Measurements from ENCODE around the gene CNNM4. TPM values are rescaled to one million over a fixed set of nuclear protein-coding genes. Genes with fewer than 3 reads are reported as not detected.
A peak's percentile ranks its signal among the peaks of the same experiment; 100 is the strongest.

The CNNM4 gene
- polyA plus RNA-seq, 6 donors from 2014 or later, result 3.3 to 9.4 (median 6.3) TPM; not detected in 1

DNA sequence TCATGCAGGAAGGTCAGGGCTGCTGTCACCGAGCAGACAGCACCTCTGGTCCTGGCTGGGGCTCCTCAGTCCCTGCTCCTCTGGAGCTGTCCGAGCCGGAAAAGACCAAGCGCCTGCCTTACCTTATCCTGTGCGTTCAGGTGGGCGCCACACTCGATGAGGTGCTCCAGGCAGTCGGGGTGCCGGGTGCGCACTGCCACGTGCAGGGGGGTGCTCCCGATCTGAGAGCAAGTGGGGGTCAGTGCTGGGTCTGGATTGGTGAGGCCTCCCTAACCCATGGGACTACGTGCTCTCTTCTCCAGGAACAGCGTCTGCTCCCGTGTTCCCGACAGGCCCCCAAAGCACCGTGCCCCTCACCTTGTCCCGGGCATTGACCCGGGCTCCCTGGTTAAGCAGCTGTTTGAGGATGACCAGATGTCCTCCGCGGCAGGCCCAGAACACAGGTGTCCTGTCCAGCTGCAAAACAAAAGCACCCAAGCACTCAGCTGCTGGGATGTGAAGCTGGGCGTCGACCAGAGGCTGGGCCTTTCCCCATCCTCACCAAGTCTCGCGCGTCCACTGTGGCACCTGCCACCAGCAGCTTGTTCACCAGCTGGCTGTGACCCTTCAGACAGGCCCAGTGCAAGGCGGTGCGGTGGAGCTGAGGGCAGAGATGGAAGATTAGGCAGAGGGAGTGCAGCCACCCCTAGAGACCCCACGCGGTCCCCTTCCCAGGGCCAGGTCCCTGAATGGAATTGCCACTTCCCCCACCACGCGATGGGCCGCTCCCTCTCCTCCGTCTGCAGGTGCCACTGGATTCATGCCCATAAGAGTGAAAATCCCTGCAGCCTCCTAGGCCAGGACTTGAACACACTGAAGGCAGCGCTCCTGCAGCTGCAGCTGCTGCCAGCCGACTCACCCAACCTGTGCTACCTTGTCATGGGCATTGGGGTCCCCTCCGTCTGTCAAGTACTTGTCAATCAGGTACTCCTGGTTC lies 79.5 kb downstream of the CNNM4 start:
- no peak for ATAC-seq (ENCODE audit: low read depth in 2 of 2)

DNA sequence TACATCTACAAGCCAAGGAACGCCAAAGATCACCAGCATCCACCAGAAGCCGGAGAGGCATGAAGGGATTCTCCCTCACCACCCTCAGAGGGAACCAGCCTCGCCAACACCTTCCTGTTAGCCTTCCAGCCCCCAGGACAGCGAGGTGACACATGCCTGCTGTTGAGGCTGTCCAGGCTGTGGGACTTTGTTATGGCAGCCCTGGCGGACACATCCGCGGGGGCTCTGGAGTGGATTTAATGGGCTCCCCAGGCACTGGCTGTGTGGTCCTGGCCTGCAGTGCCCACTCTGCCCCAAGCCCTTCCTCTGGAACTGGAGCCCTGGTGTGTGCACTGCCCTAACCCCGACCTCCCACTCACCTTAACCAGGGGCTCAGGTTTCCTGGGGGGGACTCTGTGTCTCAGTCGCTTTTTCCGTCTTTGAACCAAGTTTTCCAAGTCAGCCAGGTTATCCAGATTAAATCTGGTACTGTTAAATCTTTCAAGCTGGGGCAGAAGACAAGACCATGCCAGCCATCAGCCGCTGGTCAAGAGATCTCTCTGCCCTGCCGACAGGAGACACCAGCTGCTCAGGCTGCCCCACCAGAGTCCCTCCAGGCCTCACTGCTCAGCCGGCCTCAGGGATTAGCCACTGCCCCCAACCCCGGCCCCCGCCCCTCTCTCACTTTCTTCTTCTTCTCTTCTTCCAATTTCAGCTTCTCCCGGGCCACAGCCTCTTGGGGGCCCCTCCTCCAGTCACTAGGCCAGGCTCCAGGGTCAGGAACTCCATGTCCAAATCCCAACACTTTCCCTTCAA lies 81.2 kb downstream of the CNNM4 start:
- Mint-ChIP-seq H3K36me3 (no peaks in the 10 kb centered on the region), H3K27me3 (no peaks in the 10 kb centered on the region), H3K27ac (peak overlapping the region in 1 of 6 donors; percentile 90), H3K4me3 (peak overlapping the region in 2 of 8 donors; percentile 37 to 40), H3K4me1 (peaks cover 10 to 36% (median 17%) of the 10 kb centered on the region in 3 donors), H3K9me3 (no peaks in the 10 kb centered on the region)
- DNase-seq (no peak), ATAC-seq (ENCODE audit: low read depth in 2 of 2) (no peak)

More for the DNA sequence above, 79.5 kb downstream of the CNNM4 start:
- no peak for DNase-seq
- no peaks in the 10 kb centered on the region for H3K36me3 Mint-ChIP-seq
- H3K27me3 Mint-ChIP-seq, result no peaks in the 10 kb centered on the region
- H3K9me3 Mint-ChIP-seq, result no peaks in the 10 kb centered on the region
- H3K27ac Mint-ChIP-seq, result peak overlapping the region in 3 of 6 donors; percentile 19 to 70 (median 69)
- H3K4me3 Mint-ChIP-seq, result peak overlapping the region; percentile 25 to 76 (median 59)
- H3K4me1 Mint-ChIP-seq, result peaks cover 10 to 36% (median 20%) of the 10 kb centered on the region in 3 donors

DNA sequence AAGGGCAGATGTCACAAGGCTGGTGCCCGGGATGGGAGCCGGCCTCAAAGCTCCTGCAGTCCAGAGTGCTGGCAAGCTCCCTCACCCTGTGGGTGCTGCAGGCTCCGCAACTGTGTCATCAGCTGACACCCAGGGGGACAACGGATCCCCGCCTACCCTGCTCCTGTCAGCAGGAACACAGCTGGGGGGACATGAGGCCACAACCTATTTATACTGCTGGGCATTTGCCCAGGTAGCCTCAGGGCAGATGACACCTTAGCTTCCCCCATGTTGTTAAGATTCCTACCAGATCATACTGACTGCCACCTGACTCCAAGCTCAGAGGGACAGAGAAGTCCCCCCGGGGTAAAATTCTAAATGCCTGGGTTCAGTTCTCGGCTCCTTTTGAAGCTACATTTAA lies 81.9 kb downstream of the CNNM4 start:
- ATAC-seq (ENCODE audit: low read depth in 2 of 2) (no peak), DNase-seq (no peak)
- H3K36me3 Mint-ChIP-seq, result no peaks in the 10 kb centered on the region
- H3K27me3 Mint-ChIP-seq, result no peaks in the 10 kb centered on the region
- H3K9me3 Mint-ChIP-seq, result no peaks in the 10 kb centered on the region
- peaks cover 10 to 36% (median 17%) of the 10 kb centered on the region in 3 donors for H3K4me1 Mint-ChIP-seq
- H3K27ac Mint-ChIP-seq, result no peak overlapping the region
- no peak overlapping the region for H3K4me3 Mint-ChIP-seq

DNA sequence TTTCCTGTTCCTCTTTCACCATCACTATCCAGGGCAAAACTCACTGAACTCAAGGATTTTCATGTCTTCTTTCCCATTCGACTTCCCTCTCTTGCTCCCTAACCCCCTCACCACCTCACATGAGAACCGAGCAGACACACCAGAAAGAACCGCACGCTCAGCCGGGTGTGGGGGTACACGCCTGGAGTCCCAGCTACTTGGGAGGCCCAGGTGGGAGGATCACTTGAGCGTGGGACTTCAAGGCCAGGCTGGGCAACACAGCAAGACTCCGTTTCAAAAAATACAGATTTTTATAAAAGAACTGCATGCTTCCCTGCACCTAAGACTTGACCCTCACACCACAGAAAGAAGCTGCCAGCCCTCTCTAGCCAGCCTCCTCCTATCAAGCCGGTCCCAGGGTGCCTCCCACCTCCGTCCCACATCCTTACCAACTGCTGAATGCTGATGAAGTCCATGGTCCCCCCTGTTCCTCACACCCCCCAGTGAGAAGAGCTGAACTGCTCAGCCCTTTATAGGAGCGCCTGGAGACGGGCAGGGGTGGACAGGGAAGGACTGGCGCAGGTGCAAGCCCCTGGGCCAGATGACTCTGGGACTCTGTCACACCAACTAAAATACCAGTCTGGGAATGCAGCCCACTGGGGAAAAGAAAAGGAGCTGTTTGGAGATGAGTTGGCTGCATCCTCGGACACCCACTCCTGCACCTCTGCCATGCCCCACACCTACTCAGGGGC lies 83.0 kb downstream of the CNNM4 start, which contains the start of gene ANKRD23:
TSS of gene ANKRD23 (minus strand) at position 484 of the 731 bp plus-strand sequence. CDS start at position 455, 29 bp downstream.
- Mint-ChIP-seq H3K4me1 (peaks cover 10 to 36% (median 17%) of the 10 kb centered on the region in 3 donors), H3K27me3 (no peaks in the 10 kb centered on the region), H3K9me3 (no peaks in the 10 kb centered on the region), H3K36me3 (no peaks in the 10 kb centered on the region), H3K4me3 (no peak within 1 kb of the TSS), H3K27ac (peak within 1 kb of the TSS in 3 of 6 donors; percentile 47 to 90 (median 73))
- ATAC-seq (ENCODE audit: low read depth in 2 of 2) (no peak), DNase-seq (no peak)

DNA sequence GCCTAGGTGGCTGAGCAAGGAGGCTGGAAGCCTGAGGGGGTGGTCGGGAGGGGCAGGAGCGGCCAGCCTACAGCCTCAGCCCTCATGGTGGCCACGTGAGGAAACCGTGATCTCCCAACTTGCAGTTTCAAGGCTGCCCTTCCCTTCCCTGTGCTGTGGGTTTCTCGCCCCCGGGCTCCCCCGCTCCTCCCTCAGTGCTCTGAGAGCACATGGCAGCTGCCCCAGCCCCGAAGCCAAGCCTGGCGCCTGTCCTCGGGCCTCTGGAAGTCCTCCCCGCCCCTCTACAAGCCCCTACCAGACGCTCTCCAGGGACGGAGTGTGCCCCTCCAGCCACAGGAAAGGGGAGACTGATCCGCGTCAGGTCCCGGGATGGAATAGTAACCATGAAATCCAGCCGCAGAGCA lies 83.7 kb downstream of the CNNM4 start:
- Mint-ChIP-seq H3K27ac (no peak overlapping the region), H3K4me1 (peaks cover 6 to 31% (median 14%) of the 10 kb centered on the region in 3 donors), H3K36me3 (no peaks in the 10 kb centered on the region), H3K9me3 (no peaks in the 10 kb centered on the region), H3K27me3 (no peaks in the 10 kb centered on the region), H3K4me3 (no peak overlapping the region)
- no peak for DNase-seq
- no peak for ATAC-seq (ENCODE audit: low read depth in 2 of 2)

DNA sequence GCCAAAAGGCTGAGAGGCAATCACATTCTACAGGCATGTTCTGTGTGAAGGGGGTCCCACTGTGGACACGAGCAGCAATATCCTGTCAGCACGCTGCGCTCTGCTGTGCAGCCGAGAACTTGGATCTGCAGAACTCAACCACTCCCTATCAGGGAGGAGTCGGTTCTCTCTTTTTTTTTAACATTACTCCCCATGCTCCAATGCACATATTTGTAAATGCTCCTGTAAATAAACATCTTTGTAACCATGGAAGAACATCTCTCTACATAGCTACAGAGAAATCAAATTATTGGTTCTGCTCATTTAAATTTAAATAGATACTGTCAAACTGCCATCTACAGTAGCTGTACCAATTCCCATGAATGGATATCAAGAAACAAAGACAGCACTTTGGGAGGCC lies 86.1 kb downstream of the CNNM4 start:
- Mint-ChIP-seq H3K36me3 (no peaks in the 10 kb centered on the region), H3K4me1 (peaks cover 5 to 17% (median 7%) of the 10 kb centered on the region in 3 donors), H3K27me3 (no peaks in the 10 kb centered on the region), H3K4me3 (no peak overlapping the region), H3K9me3 (no peaks in the 10 kb centered on the region), H3K27ac (no peak overlapping the region)
- DNase-seq, result no peak
- ATAC-seq (ENCODE audit: low read depth in 2 of 2), result no peak

DNA sequence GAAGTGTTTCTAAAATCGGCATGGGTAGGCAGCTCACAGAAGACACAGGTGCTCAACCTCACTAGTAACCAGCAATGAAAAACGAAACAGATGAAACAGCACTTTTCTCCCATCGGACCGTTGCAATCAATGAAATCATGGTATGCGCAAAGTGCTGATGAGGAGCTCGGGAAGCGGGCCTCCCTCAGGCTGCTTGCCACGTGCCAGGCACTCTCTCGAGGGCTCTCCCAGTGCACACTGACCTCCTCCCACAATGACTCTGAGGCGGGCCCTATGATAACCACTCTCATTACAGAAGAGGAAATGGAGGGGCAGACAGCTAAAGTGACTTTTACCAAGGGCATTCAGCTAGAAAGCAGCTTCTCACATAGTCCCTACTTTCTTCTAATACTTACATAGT lies 86.9 kb downstream of the CNNM4 start:
- H3K27ac Mint-ChIP-seq, result no peak overlapping the region
- H3K9me3 Mint-ChIP-seq, result no peaks in the 10 kb centered on the region
- H3K36me3 Mint-ChIP-seq, result peaks cover 0 to 2% of the 10 kb centered on the region in 2 donors
- no peak for ATAC-seq (ENCODE audit: low read depth in 2 of 2)
- H3K27me3 Mint-ChIP-seq, result no peaks in the 10 kb centered on the region
- DNase-seq, result no peak
- H3K4me3 Mint-ChIP-seq, result no peak overlapping the region
- peaks cover 5 to 12% (median 6%) of the 10 kb centered on the region in 3 donors for H3K4me1 Mint-ChIP-seq

DNA sequence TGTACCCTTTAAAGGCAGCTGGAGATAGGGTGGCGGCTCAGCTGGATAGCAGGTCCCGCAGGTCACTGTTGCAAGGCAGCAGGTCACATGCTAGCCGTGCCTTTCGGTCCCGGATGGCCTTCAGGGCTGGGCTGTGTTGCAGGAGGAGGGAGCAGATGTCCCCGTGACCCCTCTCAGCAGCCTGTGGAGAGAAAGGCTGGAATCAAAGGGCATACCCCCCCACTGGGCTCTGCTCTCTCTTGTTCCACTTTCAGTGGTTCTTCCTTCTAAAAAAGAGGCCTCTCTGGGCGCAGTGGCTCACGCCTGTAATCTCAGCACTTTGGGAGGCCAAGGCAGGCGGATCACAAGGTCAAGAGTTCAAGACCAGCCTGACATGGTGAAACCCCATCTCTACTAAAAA lies 87.6 kb downstream of the CNNM4 start:
- no peaks in the 10 kb centered on the region for H3K27me3 Mint-ChIP-seq
- H3K36me3 Mint-ChIP-seq, result peaks cover 0 to 9% of the 10 kb centered on the region in 2 donors
- no peak overlapping the region for H3K4me3 Mint-ChIP-seq
- peaks cover 3 to 9% (median 5%) of the 10 kb centered on the region in 3 donors for H3K4me1 Mint-ChIP-seq
- H3K9me3 Mint-ChIP-seq, result no peaks in the 10 kb centered on the region
- no peak for ATAC-seq (ENCODE audit: low read depth in 2 of 2)
- DNase-seq, result no peak
- H3K27ac Mint-ChIP-seq, result no peak overlapping the region

DNA sequence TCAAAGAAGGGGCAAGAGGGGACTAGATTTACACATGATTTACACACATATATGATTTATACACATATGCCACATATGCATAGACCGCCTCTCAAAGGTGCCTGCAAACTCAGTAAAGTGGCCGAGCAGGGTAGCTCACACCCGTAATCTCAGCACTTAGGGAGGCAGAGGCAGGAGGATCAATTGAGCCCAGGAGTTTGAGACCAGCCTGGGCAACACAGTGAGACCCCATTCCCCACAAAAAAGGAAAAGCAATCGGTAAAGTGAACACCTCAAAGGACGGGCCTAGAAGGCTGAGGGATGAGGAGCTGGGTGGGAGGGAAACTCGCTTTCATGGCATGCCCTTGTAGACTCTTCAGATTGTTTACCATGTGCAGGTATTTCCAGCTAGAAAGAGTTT lies 92.0 kb downstream of the CNNM4 start:
- no peak overlapping the region for H3K27ac Mint-ChIP-seq
- peaks cover 15 to 26% (median 15%) of the 10 kb centered on the region in 3 donors for H3K4me1 Mint-ChIP-seq
- peaks cover 0 to 11% of the 10 kb centered on the region in 2 donors for H3K36me3 Mint-ChIP-seq
- ATAC-seq (ENCODE audit: low read depth in 2 of 2), result no peak
- H3K4me3 Mint-ChIP-seq, result peak overlapping the region in 1 of 8 donors; percentile 17
- no peak for DNase-seq
- no peaks in the 10 kb centered on the region for H3K9me3 Mint-ChIP-seq
- no peaks in the 10 kb centered on the region for H3K27me3 Mint-ChIP-seq

DNA sequence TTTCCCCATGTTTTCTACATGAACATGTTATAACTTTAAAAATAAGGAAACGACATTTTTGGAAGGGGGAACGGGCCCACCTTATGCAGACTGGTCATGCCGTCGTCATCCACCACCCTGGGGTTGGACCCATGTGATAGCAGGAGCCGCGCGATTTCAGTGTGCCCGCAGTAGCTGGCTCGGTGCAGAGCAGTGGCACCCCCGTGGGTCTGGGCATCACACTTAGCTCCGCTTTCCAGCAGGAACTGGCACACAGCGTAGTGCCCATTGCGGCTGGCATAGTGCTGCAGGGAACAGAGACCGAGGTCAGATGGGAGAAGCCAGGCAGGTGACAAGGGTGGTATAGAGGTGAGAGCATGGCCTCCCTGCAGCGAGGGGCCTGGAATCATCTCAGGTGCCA lies 92.6 kb downstream of the CNNM4 start:
- H3K27me3 Mint-ChIP-seq, result no peaks in the 10 kb centered on the region
- H3K9me3 Mint-ChIP-seq, result no peaks in the 10 kb centered on the region
- peaks cover 0 to 11% of the 10 kb centered on the region in 2 donors for H3K36me3 Mint-ChIP-seq
- ATAC-seq (ENCODE audit: low read depth in 2 of 2) (no peak), DNase-seq (no peak)
- H3K4me1 Mint-ChIP-seq, result peaks cover 15 to 26% (median 18%) of the 10 kb centered on the region in 3 donors
- no peak overlapping the region for H3K4me3 Mint-ChIP-seq
- no peak overlapping the region for H3K27ac Mint-ChIP-seq

DNA sequence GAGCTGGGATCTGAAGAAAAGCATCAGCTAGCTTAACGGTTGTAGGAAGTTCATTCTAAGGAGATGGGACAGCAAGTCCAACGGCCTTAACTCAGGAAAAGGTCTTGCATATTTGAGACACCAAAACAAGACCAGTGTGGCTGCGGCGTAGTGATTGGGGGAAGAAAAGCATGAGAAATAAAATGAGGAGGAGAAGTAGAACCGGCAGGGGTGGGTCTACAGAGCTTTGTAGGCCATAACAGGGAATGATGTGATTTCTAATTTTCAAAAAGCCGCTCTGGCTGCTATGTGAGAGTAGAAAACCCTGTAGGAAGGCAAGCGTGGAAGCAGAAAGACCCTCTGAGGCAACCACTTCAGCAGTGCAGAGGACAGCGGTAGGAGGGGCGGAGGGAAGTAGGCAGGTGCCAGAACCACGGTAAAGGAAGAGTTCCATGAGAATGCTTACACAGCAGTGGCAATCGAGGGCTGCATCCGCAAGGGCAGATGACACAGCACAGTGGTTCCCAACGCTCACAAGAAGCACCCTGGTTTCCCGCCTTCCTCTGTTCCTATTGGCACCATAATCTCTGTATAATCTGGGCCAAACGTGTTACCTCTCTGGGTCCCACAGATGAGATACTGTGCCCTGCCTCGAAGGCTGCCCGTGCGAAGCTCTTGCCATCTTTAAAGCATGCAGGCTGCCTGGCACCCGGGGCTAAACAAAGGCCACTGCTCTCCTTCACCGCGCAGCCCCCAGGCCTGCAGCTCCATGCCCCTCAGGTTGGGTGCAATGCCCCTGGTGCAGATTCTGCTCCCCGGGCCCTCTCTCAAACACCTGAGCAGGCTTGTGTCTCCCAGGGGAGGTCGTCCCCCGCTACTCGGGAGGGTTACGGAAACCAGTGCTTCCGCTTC lies 96.3 kb downstream of the CNNM4 start:
- H3K27ac Mint-ChIP-seq, result peak overlapping the region; percentile 37 to 90 (median 84)
- peaks cover 0 to 11% of the 10 kb centered on the region in 2 donors for H3K36me3 Mint-ChIP-seq
- no peak for ATAC-seq (ENCODE audit: low read depth in 2 of 2)
- no peaks in the 10 kb centered on the region for H3K9me3 Mint-ChIP-seq
- peak overlapping the region; percentile 84 to 94 (median 90) for H3K4me3 Mint-ChIP-seq
- peaks cover 0 to 4% (median 0%) of the 10 kb centered on the region in 3 donors for H3K27me3 Mint-ChIP-seq
- DNase-seq, result no peak
- H3K4me1 Mint-ChIP-seq, result peaks cover 15 to 29% (median 28%) of the 10 kb centered on the region in 3 donors

All from naive B cell (primary cell).